Keratinocyte (primary cell): ENCODE results near the gene JAKMIP1. TPM values are rescaled to one million over a fixed set of nuclear protein-coding genes. Genes with fewer than 3 reads are reported as not detected.

ENCODE experiments used
- DNase-seq: peaks from one replicate; pipeline ENCODE4 v3.0.0-alpha.2; 2011; ENCODE audit warnings: low read depth, missing footprints, low spot score
- FAIRE-seq: peaks from 2 replicates; lab custom pipeline; 2011; peaks lifted over from hg19 to GRCh38; lab: Jason Lieb, UNC
- H2AFZ ChIP-seq: 2 replicates; pipeline ENCODE4 v1.6.0; 2012; ENCODE audit warnings: low read length, control low read depth, inconsistent platforms; ENCODE audit not compliant: control insufficient read depth
- H3K27ac ChIP-seq: 2 replicates; pipeline ENCODE4 v1.5.1; 2011; ENCODE audit warnings: low read length; ENCODE audit not compliant: control insufficient read depth, insufficient read depth
- H3K27me3 ChIP-seq: 3 replicates; pipeline ENCODE4 v1.6.0; 2011; ENCODE audit warnings: low read length; ENCODE audit not compliant: control insufficient read depth, insufficient read depth; ENCODE audit errors: extremely low read depth
- H3K36me3 ChIP-seq, 2 experiments: 2 replicates in 1 of 2; 3 replicates in 1 of 2; pipeline ENCODE4 v1.5.1; 2011; ENCODE audit warnings: low read length in 2 of 2, mild to moderate bottlenecking in 1 of 2; ENCODE audit not compliant: control insufficient read depth in 2 of 2, insufficient read depth in 2 of 2; ENCODE audit errors: extremely low read depth in 1 of 2
- H3K4me1 ChIP-seq: 3 replicates; pipeline ENCODE4 v1.5.1; 2011; ENCODE audit warnings: low read length; ENCODE audit not compliant: control insufficient read depth, insufficient read depth; ENCODE audit errors: extremely low read depth
- H3K4me2 ChIP-seq: 3 replicates; pipeline ENCODE4 v1.6.0; 2011; ENCODE audit warnings: low read depth, low read length; ENCODE audit not compliant: control insufficient read depth, insufficient read depth; ENCODE audit errors: extremely low read depth
- H3K4me3 ChIP-seq, 3 experiments: fragments of 200-600 bp in 1 of 3; sonication (generic) in 1 of 3; 2 replicates in 2 of 3; 3 replicates in 1 of 3; pipeline ENCODE4 v1.5.1; 2011 to 2016; ENCODE audit warnings: low read length in 3 of 3, mild to moderate bottlenecking in 3 of 3, control low read depth in 2 of 3, inconsistent platforms in 1 of 3, low read depth in 1 of 3, mixed read lengths in 1 of 3, mixed run types in 1 of 3, moderate library complexity in 1 of 3; ENCODE audit not compliant: control insufficient read depth in 2 of 3, insufficient read depth in 2 of 3; ENCODE audit errors: extremely low read depth in 1 of 3
- H3K79me2 ChIP-seq: 2 replicates; pipeline ENCODE4 v1.6.0; 2012; ENCODE audit warnings: low read length; ENCODE audit not compliant: control insufficient read depth, insufficient read depth
- H3K9ac ChIP-seq: 3 replicates; pipeline ENCODE4 v1.6.0; 2011; ENCODE audit warnings: low read length; ENCODE audit not compliant: control insufficient read depth, insufficient read depth; ENCODE audit errors: extremely low read depth
- H3K9me1 ChIP-seq: 3 replicates; pipeline ENCODE4 v1.6.0; 2011; ENCODE audit warnings: low read length; ENCODE audit not compliant: control insufficient read depth, insufficient read depth; ENCODE audit errors: extremely low read depth
- H3K9me3 ChIP-seq: 2 replicates; pipeline ENCODE4 v1.5.1; 2012; ENCODE audit warnings: low read depth, low read length; ENCODE audit not compliant: control insufficient read depth
- H4K20me1 ChIP-seq: 3 replicates; pipeline ENCODE4 v1.6.0; 2011; ENCODE audit warnings: low read length; ENCODE audit not compliant: control insufficient read depth, insufficient read depth; ENCODE audit errors: extremely low read depth
- EZH2 ChIP-seq: IDR thresholded peaks from one replicate; pipeline ENCODE4 v1.6.1; 2012; ENCODE audit warnings: inconsistent platforms, mild to moderate bottlenecking, low read length, moderate library complexity
- dilution Hi-C: fragments of 300-500 bp; cut with MboI; formaldehyde crosslinking; loops from one replicate; pipeline ENCODE4 v1.7.0; 2020; ENCODE audit warnings: low sequenced_read_pairs; ENCODE audit not compliant: extremely low pct_ligation_motif_present
- polyA plus RNA-seq, 5 experiments: library from polyadenylated mRNA; depleted of rRNA in 3 of 5; stranded (reverse) in 3 of 5; stranded (forward) in 1 of 5; unstranded in 1 of 5; fragments of >200 nt; gene quantifications; 1 replicate in 1 of 5; 2 replicates in 3 of 5; 3 replicates in 1 of 5; pipeline versions ENCODE4 v1.2.1 to v1.2.3, GENCODE V29; 2011 to 2012; ENCODE audit warnings: missing spikeins in 2 of 5, low read depth in 1 of 5, low replicate concordance in 1 of 5
- TF ChIP-seq, protein P1 (sequence below), 3 experiments: IDR thresholded peaks in 1 of 3; conservative IDR thresholded peaks in 1 of 3; optimal IDR thresholded peaks in 1 of 3; 2 replicates in 2 of 3; 3 replicates in 1 of 3; pipeline versions ENCODE3 to v1.5.1; 2011; ENCODE audit warnings: low read length in 3 of 3, mild to moderate bottlenecking in 3 of 3, moderate library complexity in 2 of 3, control low read depth in 1 of 3, inconsistent platforms in 1 of 3; ENCODE audit not compliant: insufficient read depth in 2 of 3; ENCODE audit errors: extremely low read depth in 1 of 3

JAKMIP1 gene
- polyA plus RNA-seq, 1 donor (not counting 4 experiments of a cell fraction or from before 2014, with no cell fraction given), result not detected

DNA sequence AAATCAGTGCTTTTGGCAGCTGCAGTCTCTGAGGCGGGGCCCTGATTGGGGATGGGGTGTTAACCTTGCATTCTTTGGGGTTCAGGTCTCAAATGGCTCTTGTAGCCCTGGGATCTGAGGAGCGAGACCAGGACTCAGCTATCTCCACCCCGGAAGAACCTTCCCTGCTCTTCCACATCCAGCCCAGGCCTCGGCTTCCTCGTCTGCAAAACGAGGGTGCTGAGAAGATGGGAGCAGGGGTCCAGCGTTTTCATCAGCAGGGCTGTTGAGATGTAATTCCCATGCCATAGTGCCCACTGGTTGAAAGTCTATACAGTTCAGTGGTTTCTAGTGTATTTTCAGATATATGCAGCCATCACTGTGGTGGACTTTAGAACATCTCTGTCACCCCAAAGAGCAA, 34.7 kb upstream of the JAKMIP1 start:
- dilution Hi-C loops, result no loop called here

DNA sequence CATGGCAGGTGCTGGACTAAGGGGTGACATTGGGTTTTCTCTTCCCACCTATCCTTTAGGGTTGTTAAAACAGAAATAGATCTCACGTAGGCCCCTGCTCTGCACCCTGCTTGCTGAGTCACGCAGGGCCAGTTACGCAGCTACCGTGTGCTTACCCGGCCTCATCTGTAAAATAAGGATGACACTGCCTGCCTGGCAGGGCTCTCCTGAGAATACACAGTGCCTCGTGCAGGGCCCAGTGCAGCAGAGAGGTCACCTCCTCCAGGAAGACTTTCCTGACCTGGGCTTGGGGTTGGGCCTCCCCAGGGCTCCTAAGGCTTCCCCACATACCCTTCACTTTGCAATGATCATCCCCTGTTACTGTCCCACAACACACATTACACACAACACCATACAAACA, 33.6 kb upstream of the JAKMIP1 start:
- no peak overlapping the region for H3K27ac ChIP-seq
- H3K4me3 ChIP-seq, result no peak overlapping the region
- no peaks in the 10 kb centered on the region for H3K9me3 ChIP-seq
- TF ChIP-seq EZH2, result no peak
- H3K4me1 ChIP-seq, result no peaks in the 10 kb centered on the region
- H3K4me2 ChIP-seq, result no peak overlapping the region
- H4K20me1 ChIP-seq, result no peaks in the 10 kb centered on the region
- no peaks in the 10 kb centered on the region for H3K9me1 ChIP-seq
- no peaks in the 10 kb centered on the region for H3K79me2 ChIP-seq
- DNase-seq (no peak), FAIRE-seq (no peak)
- no peaks in the 10 kb centered on the region for H3K27me3 ChIP-seq
- H3K9ac ChIP-seq, result no peak overlapping the region
- H3K36me3 ChIP-seq, result no peaks in the 10 kb centered on the region
- dilution Hi-C loops, result no loop called here
- no peak overlapping the region for H2AFZ ChIP-seq

More for the DNA sequence above, 34.7 kb upstream of the JAKMIP1 start:
- no peaks in the 10 kb centered on the region for H3K27me3 ChIP-seq
- H3K4me3 ChIP-seq, result no peak overlapping the region
- H3K79me2 ChIP-seq, result no peaks in the 10 kb centered on the region
- no peaks in the 10 kb centered on the region for H3K4me1 ChIP-seq
- FAIRE-seq, result no peak
- no peaks in the 10 kb centered on the region for H3K9me1 ChIP-seq
- H3K9ac ChIP-seq, result no peak overlapping the region
- no peaks in the 10 kb centered on the region for H3K9me3 ChIP-seq
- no peak overlapping the region for H3K27ac ChIP-seq
- TF ChIP-seq, protein P1, sequence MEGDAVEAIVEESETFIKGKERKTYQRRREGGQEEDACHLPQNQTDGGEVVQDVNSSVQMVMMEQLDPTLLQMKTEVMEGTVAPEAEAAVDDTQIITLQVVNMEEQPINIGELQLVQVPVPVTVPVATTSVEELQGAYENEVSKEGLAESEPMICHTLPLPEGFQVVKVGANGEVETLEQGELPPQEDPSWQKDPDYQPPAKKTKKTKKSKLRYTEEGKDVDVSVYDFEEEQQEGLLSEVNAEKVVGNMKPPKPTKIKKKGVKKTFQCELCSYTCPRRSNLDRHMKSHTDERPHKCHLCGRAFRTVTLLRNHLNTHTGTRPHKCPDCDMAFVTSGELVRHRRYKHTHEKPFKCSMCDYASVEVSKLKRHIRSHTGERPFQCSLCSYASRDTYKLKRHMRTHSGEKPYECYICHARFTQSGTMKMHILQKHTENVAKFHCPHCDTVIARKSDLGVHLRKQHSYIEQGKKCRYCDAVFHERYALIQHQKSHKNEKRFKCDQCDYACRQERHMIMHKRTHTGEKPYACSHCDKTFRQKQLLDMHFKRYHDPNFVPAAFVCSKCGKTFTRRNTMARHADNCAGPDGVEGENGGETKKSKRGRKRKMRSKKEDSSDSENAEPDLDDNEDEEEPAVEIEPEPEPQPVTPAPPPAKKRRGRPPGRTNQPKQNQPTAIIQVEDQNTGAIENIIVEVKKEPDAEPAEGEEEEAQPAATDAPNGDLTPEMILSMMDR (optimal IDR thresholded peaks at IDR 0.05 in 1 of 3, IDR thresholded peaks at IDR 0.05 in 1 of 3, conservative IDR thresholded peaks at IDR 0.05 in 1 of 3; ENCODE audit: extremely low read depth in 1 of 3, insufficient read depth in 2 of 3, low read length in 3 of 3), result no peak
- TF ChIP-seq EZH2, result no peak
- H2AFZ ChIP-seq, result no peak overlapping the region
- no peak overlapping the region for H3K4me2 ChIP-seq
- no peaks in the 10 kb centered on the region for H3K36me3 ChIP-seq
- no peak for DNase-seq
- no peaks in the 10 kb centered on the region for H4K20me1 ChIP-seq
